Trophoblast cell (in vitro differentiated cells and primary cell): ENCODE results near the gene MORN3.

Experiments used
- DNase-seq, 2 donors: peaks; one replicate each; pipeline ENCODE4 v3.0.0-alpha.2; 2016
- H2AFZ ChIP-seq: 2 replicates; pipeline ENCODE4 v1.6.1; 2013; ENCODE audit warnings: low read length, moderate library complexity, mild to moderate bottlenecking; ENCODE audit not compliant: insufficient read depth, poor library complexity
- H2AK5ac ChIP-seq: 2 replicates; pipeline ENCODE4 v1.6.1; 2013; ENCODE audit warnings: mild to moderate bottlenecking, low read length
- H2BK120ac ChIP-seq: 2 replicates; pipeline ENCODE4 v1.6.1; 2013; ENCODE audit warnings: low read length, mild to moderate bottlenecking, moderate library complexity; ENCODE audit not compliant: insufficient read depth, poor library complexity
- H2BK12ac ChIP-seq: 2 replicates; pipeline ENCODE4 v1.6.1; 2013; ENCODE audit warnings: mild to moderate bottlenecking, low read length, moderate library complexity
- H2BK5ac ChIP-seq: 2 replicates; pipeline ENCODE4 v1.6.1; 2013; ENCODE audit warnings: low read length, low read depth, moderate library complexity, mild to moderate bottlenecking; ENCODE audit not compliant: poor library complexity
- H3K14ac ChIP-seq: 2 replicates; pipeline ENCODE4 v1.6.1; 2013; ENCODE audit warnings: mild to moderate bottlenecking, low read length
- H3K18ac ChIP-seq: 2 replicates; pipeline ENCODE4 v1.6.1; 2013; ENCODE audit warnings: mild to moderate bottlenecking, low read length
- H3K23ac ChIP-seq: 2 replicates; pipeline ENCODE4 v1.6.1; 2013; ENCODE audit warnings: low read length
- H3K27ac ChIP-seq: 2 replicates; pipeline ENCODE4 v1.5.1; 2013; ENCODE audit warnings: low read depth, mild to moderate bottlenecking, inconsistent platforms, low read length, moderate library complexity
- H3K27me3 ChIP-seq: 2 replicates; pipeline ENCODE4 v1.6.1; 2013; ENCODE audit warnings: inconsistent platforms, mild to moderate bottlenecking, low read length, moderate library complexity; ENCODE audit not compliant: insufficient read depth
- H3K36me3 ChIP-seq, 2 experiments: 1 replicate in 1 of 2; 2 replicates in 1 of 2; pipeline ENCODE4 v1.6.1; 2013; ENCODE audit warnings: low read length in 2 of 2, mild to moderate bottlenecking in 2 of 2, moderate library complexity in 1 of 2; ENCODE audit not compliant: insufficient read depth in 2 of 2, control insufficient read depth in 1 of 2
- H3K4ac ChIP-seq: 2 replicates; pipeline ENCODE4 v1.6.1; 2013; ENCODE audit warnings: low read depth, mild to moderate bottlenecking, low read length, moderate library complexity
- H3K4me1 ChIP-seq, 2 experiments: 1 replicate in 1 of 2; 2 replicates in 1 of 2; pipeline ENCODE4 v1.6.1; 2013; ENCODE audit warnings: low read length in 2 of 2, mild to moderate bottlenecking in 2 of 2, moderate library complexity in 1 of 2; ENCODE audit not compliant: insufficient read depth in 2 of 2, control insufficient read depth in 1 of 2
- H3K4me2 ChIP-seq: 2 replicates; pipeline ENCODE4 v1.6.1; 2013; ENCODE audit warnings: inconsistent platforms, mild to moderate bottlenecking, low read length, moderate library complexity
- H3K4me3 ChIP-seq: 2 replicates; pipeline ENCODE4 v1.5.1; 2013; ENCODE audit warnings: mild to moderate bottlenecking, low read depth, low read length, inconsistent platforms
- H3K79me1 ChIP-seq: one replicate; pipeline ENCODE4 v1.6.1; 2013; ENCODE audit warnings: low read length
- H3K79me2 ChIP-seq: 2 replicates; pipeline ENCODE4 v1.6.1; 2013; ENCODE audit warnings: low read length, mild to moderate bottlenecking; ENCODE audit not compliant: control insufficient read depth, insufficient read depth, poor library complexity
- H3K9ac ChIP-seq: 2 replicates; pipeline ENCODE4 v1.6.1; 2013; ENCODE audit warnings: mild to moderate bottlenecking, low read length
- H3K9me3 ChIP-seq: 2 replicates; pipeline ENCODE4 v1.6.1; 2013; ENCODE audit warnings: low read depth, mild to moderate bottlenecking, control low read depth, inconsistent platforms, low read length; ENCODE audit not compliant: insufficient read depth
- H4K12ac ChIP-seq: 2 replicates; pipeline ENCODE4 v1.6.1; 2013; ENCODE audit warnings: low read depth, mild to moderate bottlenecking, low read length, moderate library complexity
- H4K8ac ChIP-seq: 2 replicates; pipeline ENCODE4 v1.6.1; 2013; ENCODE audit warnings: low read depth, mild to moderate bottlenecking, low read length, moderate library complexity
- H4K91ac ChIP-seq: one replicate; pipeline ENCODE4 v1.6.1; 2013; ENCODE audit warnings: low read depth, mild to moderate bottlenecking, low read length, moderate library complexity
- WGBS: extraction: QIAGEN DNeasy Blood & Tissue Kit; methylation state at CpG from one replicate; pipeline ENCODE4 v1.1.7; 2013; ENCODE audit warnings: missing lambda C conversion rate; ENCODE audit not compliant: insufficient read length, insufficient coverage; ENCODE audit errors: extremely low coverage; 5-methylcytosine and 5-hydroxymethylcytosine counted together

MORN3 gene

DNA sequence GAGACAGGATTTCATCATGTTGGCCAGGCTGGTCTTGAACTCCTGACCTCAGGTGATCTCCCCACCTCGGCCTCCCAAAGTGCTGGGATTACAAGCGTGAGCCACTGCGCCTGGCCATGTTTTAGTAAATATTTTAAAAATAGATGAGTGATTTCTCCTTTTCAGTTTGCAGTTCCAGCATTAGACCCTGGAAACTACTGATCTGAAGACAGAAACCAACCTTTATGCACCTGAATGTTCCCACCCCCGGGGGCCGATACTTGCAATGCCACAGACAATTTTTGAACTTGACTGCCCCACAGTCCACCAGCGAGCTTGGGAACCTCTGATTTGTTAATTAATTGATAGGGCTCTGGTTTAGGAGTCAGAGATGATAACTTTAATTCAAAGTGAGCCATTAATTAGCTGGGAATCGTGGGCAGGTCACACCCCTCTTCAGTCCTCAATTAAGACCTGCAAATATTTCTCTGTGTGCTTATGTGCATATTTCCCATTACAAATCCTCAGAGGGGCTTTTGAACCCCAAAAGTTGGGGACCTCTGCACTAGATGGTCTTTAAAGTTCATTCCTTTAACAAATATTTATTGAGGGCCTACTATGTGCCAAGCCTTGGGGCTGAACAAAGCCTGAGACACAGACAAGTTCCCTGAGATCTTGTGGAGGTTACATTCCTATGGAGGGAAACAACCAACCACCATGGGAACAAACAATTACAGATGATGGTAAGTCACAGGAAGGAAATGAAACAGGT lies 39.0 kb upstream of the MORN3 start:
- peaks cover 8% of the 10 kb centered on the region for H3K79me2 ChIP-seq
- H3K14ac ChIP-seq = no peak overlapping the region
- H2BK5ac ChIP-seq = no peak overlapping the region
- H3K18ac ChIP-seq = no peak overlapping the region
- H3K4me2 ChIP-seq = no peak overlapping the region
- no peak overlapping the region for H4K12ac ChIP-seq
- no peaks in the 10 kb centered on the region for H3K27me3 ChIP-seq
- WGBS = no CpG with 5 or more reads among the region's 7 CpGs
- no peak for DNase-seq
- H3K4me3 ChIP-seq = no peak overlapping the region
- H4K91ac ChIP-seq = no peak overlapping the region
- peaks cover 4% of the 10 kb centered on the region for H3K9me3 ChIP-seq
- no peak overlapping the region for H3K9ac ChIP-seq
- H2BK120ac ChIP-seq = no peak overlapping the region
- H2AFZ ChIP-seq = no peak overlapping the region
- no peak overlapping the region for H3K27ac ChIP-seq
- peaks cover 6 to 11% of the 10 kb centered on the region in 2 experiments for H3K4me1 ChIP-seq
- no peak overlapping the region for H3K4ac ChIP-seq
- H4K8ac ChIP-seq = no peak overlapping the region
- H3K36me3 ChIP-seq = no peaks in the 10 kb centered on the region
- H3K23ac ChIP-seq = no peak overlapping the region
- H3K79me1 ChIP-seq = peaks cover 14% of the 10 kb centered on the region
- no peak overlapping the region for H2AK5ac ChIP-seq
- no peak overlapping the region for H2BK12ac ChIP-seq

DNA sequence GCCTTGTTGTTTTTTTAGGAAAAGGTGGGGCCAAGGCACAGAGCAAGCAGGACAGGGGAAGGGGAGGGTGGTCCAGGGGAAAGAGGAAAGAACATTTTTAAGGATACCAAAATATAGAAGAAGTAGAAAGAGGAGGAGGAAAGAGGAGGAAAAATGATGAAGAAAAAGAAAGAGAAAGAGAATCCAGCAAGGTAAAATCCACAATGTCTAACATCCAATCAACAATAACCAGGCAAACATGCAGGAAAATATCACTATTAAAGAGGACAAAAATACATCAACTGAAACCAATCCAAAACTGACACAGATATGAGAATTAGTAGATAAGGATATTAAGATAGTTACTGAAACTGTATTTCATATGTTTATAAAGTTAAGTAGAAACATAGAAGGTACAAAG lies 36.1 kb upstream of the MORN3 start:
- Histone ChIP-seq H4K12ac (no peak overlapping the region), H3K4me1 (peaks cover 0 to 2% of the 10 kb centered on the region in 2 experiments), H3K18ac (no peak overlapping the region), H4K8ac (no peak overlapping the region), H2BK12ac (no peak overlapping the region), H2AFZ (no peak overlapping the region), H3K23ac (no peak overlapping the region), H2BK5ac (no peak overlapping the region), H2BK120ac (no peak overlapping the region), H3K9me3 (peaks cover 2% of the 10 kb centered on the region), H3K79me2 (no peaks in the 10 kb centered on the region), H3K9ac (no peak overlapping the region), H3K79me1 (peaks cover 2% of the 10 kb centered on the region), H3K27me3 (no peaks in the 10 kb centered on the region), H3K4ac (no peak overlapping the region), H2AK5ac (no peak overlapping the region), H3K27ac (no peak overlapping the region), H3K4me2 (no peak overlapping the region), H4K91ac (no peak overlapping the region), H3K36me3 (no peaks in the 10 kb centered on the region), H3K14ac (no peak overlapping the region), H3K4me3 (no peak overlapping the region)
- DNase-seq = no peak

DNA sequence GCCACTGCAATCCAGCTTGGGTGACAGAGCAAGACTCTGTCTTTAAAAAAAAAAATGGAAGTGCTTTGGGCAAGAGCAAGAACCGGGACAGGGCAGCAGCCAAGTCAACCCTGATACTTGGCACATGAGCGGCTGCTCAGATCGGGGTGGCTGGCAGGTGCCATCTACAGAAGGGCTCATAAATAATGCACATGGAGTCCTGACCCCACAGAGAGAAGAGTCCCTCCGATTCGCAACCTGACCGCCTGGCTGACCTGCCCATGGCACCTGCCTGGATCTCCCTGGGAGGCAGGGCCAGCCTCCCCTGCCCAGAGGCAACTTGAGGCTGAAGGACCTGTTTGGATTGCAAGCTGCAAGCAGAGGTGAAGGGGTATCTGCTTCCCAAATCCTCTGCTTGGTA lies 33.5 kb upstream of the MORN3 start:
- no peak overlapping the region for H3K4ac ChIP-seq
- no peaks in the 10 kb centered on the region for H3K79me1 ChIP-seq
- H3K18ac ChIP-seq = no peak overlapping the region
- no peak for DNase-seq
- H3K36me3 ChIP-seq = no peaks in the 10 kb centered on the region
- H3K4me1 ChIP-seq = no peaks in the 10 kb centered on the region
- no peak overlapping the region for H3K9ac ChIP-seq
- H2BK120ac ChIP-seq = no peak overlapping the region
- no peak overlapping the region for H3K23ac ChIP-seq
- H2AK5ac ChIP-seq = no peak overlapping the region
- no CpG with 5 or more reads among the region's 6 CpGs for WGBS
- no peak overlapping the region for H2AFZ ChIP-seq
- H3K27ac ChIP-seq = no peak overlapping the region
- no peak overlapping the region for H4K91ac ChIP-seq
- H3K27me3 ChIP-seq = no peaks in the 10 kb centered on the region
- H3K14ac ChIP-seq = no peak overlapping the region
- H3K4me2 ChIP-seq = no peak overlapping the region
- no peak overlapping the region for H2BK5ac ChIP-seq
- H3K79me2 ChIP-seq = no peaks in the 10 kb centered on the region
- H3K4me3 ChIP-seq = no peak overlapping the region
- no peak overlapping the region for H4K12ac ChIP-seq
- H4K8ac ChIP-seq = no peak overlapping the region
- no peak overlapping the region for H2BK12ac ChIP-seq
- no peaks in the 10 kb centered on the region for H3K9me3 ChIP-seq

DNA sequence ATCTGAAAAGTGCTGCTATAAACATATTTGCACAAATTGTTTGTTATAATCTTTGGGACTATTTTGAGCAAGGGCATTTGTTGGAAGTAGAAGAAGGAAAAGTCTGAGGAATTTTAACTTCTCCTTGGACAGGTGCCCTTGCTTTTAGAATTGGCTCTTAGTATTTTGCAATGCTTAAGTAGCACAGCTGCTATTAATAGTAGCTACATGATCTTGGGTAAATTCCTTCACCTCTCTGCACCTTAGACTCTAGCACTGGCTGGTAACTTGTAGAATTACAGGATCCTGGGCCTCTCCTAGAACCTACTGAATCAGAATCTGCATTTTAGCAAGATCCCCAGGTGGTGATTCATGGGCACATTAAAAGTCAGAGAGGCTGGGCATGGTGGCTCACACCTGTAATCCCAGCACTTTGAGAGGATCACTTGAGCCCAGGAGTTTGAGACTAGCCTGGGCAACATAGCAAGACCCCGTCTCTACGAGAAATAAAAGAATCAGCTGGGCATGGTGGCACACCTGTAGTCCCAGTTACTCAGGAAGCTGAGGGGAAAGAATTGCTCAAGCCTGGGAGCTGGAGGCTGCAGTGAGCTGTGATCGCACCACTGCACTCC lies 32.3 kb upstream of the MORN3 start:
- H3K36me3 ChIP-seq = no peaks in the 10 kb centered on the region
- WGBS = no CpG with 5 or more reads among the region's 3 CpGs
- no peak for DNase-seq

More for the DNA sequence above, 32.3 kb upstream of the MORN3 start:
- Histone ChIP-seq H3K4ac (no peak overlapping the region), H3K23ac (no peak overlapping the region), H2AK5ac (no peak overlapping the region), H3K27ac (no peak overlapping the region), H3K4me3 (no peak overlapping the region), H2BK12ac (no peak overlapping the region), H3K9ac (no peak overlapping the region), H3K18ac (no peak overlapping the region), H3K79me2 (no peaks in the 10 kb centered on the region), H4K8ac (no peak overlapping the region), H4K91ac (no peak overlapping the region), H3K27me3 (no peaks in the 10 kb centered on the region), H3K4me2 (no peak overlapping the region), H3K14ac (no peak overlapping the region), H3K79me1 (no peaks in the 10 kb centered on the region), H2BK5ac (no peak overlapping the region), H3K9me3 (no peaks in the 10 kb centered on the region), H2BK120ac (no peak overlapping the region), H4K12ac (no peak overlapping the region), H2AFZ (no peak overlapping the region), H3K4me1 (no peaks in the 10 kb centered on the region)
